ENCODE results near the gene SPATA6L. TPM values are rescaled to one million over a fixed set of nuclear protein-coding genes. Genes with fewer than 3 reads are reported as not detected.

Gene SPATA6L
- total and polyA plus RNA-seq, 9 of the 15 experiments (the other 6 are each of a cell fraction or from before 2014, with no cell fraction given), result 0.03 to 1.00 (median 0.08) TPM; not detected in 4

GRCh38 chr9:4548811-4549725 lies 117.2 kb downstream of the SPATA6L start (continued):
- no peak for TF ChIP-seq MGA (IDR thresholded peaks at IDR 0.05)
- no peak for TF ChIP-seq ZNF551 (CRISPR knock-in tag; IDR thresholded peaks at IDR 0.05)
- TF ChIP-seq MTA3 (IDR thresholded peaks at IDR 0.05; ENCODE audit: borderline replicate concordance), result no peak
- TF ChIP-seq ZNF584 (CRISPR knock-in tag; IDR thresholded peaks at IDR 0.05; ENCODE audit: low read depth), result no peak
- no peak for TF ChIP-seq TAL1 (IDR thresholded peaks at IDR 0.05)
- no peak for TF ChIP-seq ZNF274 (IDR thresholded peaks at IDR 0.05; ENCODE audit: borderline replicate concordance, low read depth, low read length)
- peak; percentile 51 to 64 (median 51) for TF ChIP-seq CTCF (IDR thresholded peaks at IDR 0.05 in 2 of 3, conservative IDR thresholded peaks at IDR 0.05 in 1 of 3; ENCODE audit: insufficient read depth in 2 of 3, low read depth in 1 of 3, low read length in 3 of 3)
- TF ChIP-seq CEBPB (tag; IDR thresholded peaks at IDR 0.05), result no peak
- TF ChIP-seq ETS1 (conservative IDR thresholded peaks at IDR 0.05; ENCODE audit: control insufficient read depth, low read depth, low read length), result no peak
- 0 out of 2 replicates have a peak, but pooled peaks have one; percentile 10 for TF ChIP-seq SPI1 (IDR thresholded peaks at IDR 0.05; ENCODE audit: borderline replicate concordance, low read depth, low read length)
- no peak for TF ChIP-seq ZBTB8A (IDR thresholded peaks at IDR 0.05; ENCODE audit: partially characterized antibody)
- 0 out of 2 replicates have a peak, but pooled peaks have one; percentile 18 for TF ChIP-seq EGR1 (conservative IDR thresholded peaks at IDR 0.05)

Data from K562 (cell line).